Endothelial cell of umbilical vein (primary cell): ENCODE measurements around the gene DIDO1. TPM values are rescaled to one million over a fixed set of nuclear protein-coding genes. Genes with fewer than 3 reads are reported as not detected.
A peak's percentile ranks its signal among the peaks of the same experiment; 100 is the strongest.

Experiments used
- BruUV-seq: library from RNA; stranded (reverse); fragments of 400-500 nt; replicated peaks from 2 replicates; lab custom pipeline; 2021; lab: Mats Ljungman, UMichigan
- CTCF ChIA-PET: fragments of 300-600, 350-600 bp; sonication (Branson Sonifier 250); formaldehyde crosslinking; loops from one replicate; lab custom pipeline; 2021; ENCODE audit warnings: antibody characterized with exemption, inconsistent platforms; lab: Charles Lee
- POLR2A ChIA-PET: fragments of 300-600, 350-600 bp; sonication (Branson Sonifier 250); formaldehyde crosslinking; loops from one replicate; lab custom pipeline; 2021; ENCODE audit warnings: antibody characterized with exemption, inconsistent platforms; lab: Charles Lee
- DNase-seq: peaks from one replicate; pipeline ENCODE4 v3.0.0-alpha.2; 2011; ENCODE audit warnings: low read depth, low spot score
- FAIRE-seq: peaks from 2 replicates; lab custom pipeline; 2011; peaks lifted over from hg19 to GRCh38; lab: Jason Lieb, UNC
- H2AFZ ChIP-seq: 2 replicates; pipeline ENCODE4 v1.6.0; 2012; ENCODE audit warnings: low read depth, low read length, control low read depth, inconsistent platforms
- H3K27ac ChIP-seq: 2 replicates; pipeline ENCODE4 v1.5.1; 2011; ENCODE audit warnings: low read depth, mild to moderate bottlenecking, control low read depth, low read length, moderate library complexity; ENCODE audit not compliant: insufficient read depth
- H3K27me3 ChIP-seq, 2 experiments: 2 replicates each; pipeline versions ENCODE4 v1.6.0 to v1.6.1; 2011; ENCODE audit warnings: low read length in 2 of 2, mixed read lengths in 1 of 2; ENCODE audit not compliant: control insufficient read depth in 2 of 2, insufficient read depth in 2 of 2
- H3K36me3 ChIP-seq, 2 experiments: 2 replicates in 1 of 2; 3 replicates in 1 of 2; pipeline ENCODE4 v1.5.1; 2011; ENCODE audit warnings: low read length in 2 of 2, mild to moderate bottlenecking in 1 of 2, moderate library complexity in 1 of 2; ENCODE audit not compliant: control insufficient read depth in 2 of 2, insufficient read depth in 2 of 2; ENCODE audit errors: extremely low read depth in 1 of 2
- H3K4me1 ChIP-seq: 3 replicates; pipeline ENCODE4 v1.5.1; 2011; ENCODE audit warnings: mild to moderate bottlenecking, low read length; ENCODE audit not compliant: control insufficient read depth, insufficient read depth; ENCODE audit errors: extremely low read depth
- H3K4me2 ChIP-seq: 2 replicates; pipeline ENCODE4 v1.6.1; 2011; ENCODE audit warnings: low read length, control low read depth, mixed read lengths; ENCODE audit not compliant: insufficient read depth
- H3K4me3 ChIP-seq, 3 experiments: fragments of 200-600 bp in 1 of 3; sonication (generic), shearing (Covaris generic) in 1 of 3; replicated peaks in 1 of 3; 2 replicates each; pipeline ENCODE4 v1.5.1; 2011 to 2016; ENCODE audit warnings: control low read depth in 3 of 3, low read length in 3 of 3, mild to moderate bottlenecking in 2 of 3, inconsistent platforms in 1 of 3, low read depth in 1 of 3, moderate library complexity in 1 of 3; ENCODE audit not compliant: insufficient read depth in 1 of 3
- H3K79me2 ChIP-seq: 2 replicates; pipeline ENCODE4 v1.6.0; 2012; ENCODE audit warnings: low read length, inconsistent platforms; ENCODE audit not compliant: control insufficient read depth, insufficient read depth
- H3K9ac ChIP-seq: replicated peaks from 2 replicates; pipeline ENCODE3; 2011; ENCODE audit warnings: low read length, control low read depth; ENCODE audit not compliant: insufficient read depth; ENCODE audit errors: extremely low read depth
- H3K9me1 ChIP-seq: replicated peaks from 3 replicates; pipeline ENCODE4 v1.6.0; 2011; ENCODE audit warnings: mild to moderate bottlenecking, low read length; ENCODE audit not compliant: control insufficient read depth, insufficient read depth; ENCODE audit errors: extremely low read depth
- H3K9me3 ChIP-seq: replicated peaks from 2 replicates; pipeline ENCODE4 v1.5.1; 2012; ENCODE audit warnings: low read length, inconsistent platforms; ENCODE audit not compliant: control insufficient read depth, insufficient read depth
- H4K20me1 ChIP-seq: replicated peaks from 2 replicates; pipeline ENCODE3; 2011; ENCODE audit warnings: mild to moderate bottlenecking, low read length; ENCODE audit not compliant: control insufficient read depth, insufficient read depth; ENCODE audit errors: extremely low read depth
- EZH2 ChIP-seq: IDR thresholded peaks from 2 replicates; pipeline ENCODE4 v1.6.1; 2012; ENCODE audit warnings: borderline replicate concordance, low read depth, mild to moderate bottlenecking, moderate library complexity, low read length, inconsistent platforms; ENCODE audit not compliant: severe bottlenecking
- FOS ChIP-seq: IDR thresholded peaks from 2 replicates; pipeline ENCODE4 v1.6.1; 2011; ENCODE audit warnings: mild to moderate bottlenecking, low read length, moderate library complexity, borderline replicate concordance; ENCODE audit not compliant: insufficient read depth
- GATA2 ChIP-seq: IDR thresholded peaks from 2 replicates; pipeline ENCODE4 v1.7.0; 2011; ENCODE audit warnings: low read depth, mild to moderate bottlenecking, moderate library complexity, mixed read lengths, low read length; ENCODE audit not compliant: insufficient read length, insufficient read depth
- JUN ChIP-seq: IDR thresholded peaks from 2 replicates; pipeline ENCODE4 v1.6.1; 2011; ENCODE audit warnings: borderline replicate concordance, low read depth; ENCODE audit not compliant: insufficient read length, insufficient read depth
- MYC ChIP-seq: IDR thresholded peaks from one replicate; pipeline ENCODE4 v1.6.1; 2011; ENCODE audit warnings: mild to moderate bottlenecking, low read depth, low read length
- POLR2A ChIP-seq: IDR thresholded peaks from 2 replicates; pipeline ENCODE4 v1.6.1; 2012; ENCODE audit warnings: low read depth, mild to moderate bottlenecking, control low read depth, low read length
- POLR2AphosphoS5 ChIP-seq: IDR thresholded peaks from 2 replicates; pipeline ENCODE4 v1.6.1; 2012; ENCODE audit warnings: low read depth, mild to moderate bottlenecking, control low read depth, low read length, moderate library complexity; ENCODE audit not compliant: insufficient read depth
- dilution Hi-C: fragments of 300-500 bp; cut with MboI; formaldehyde crosslinking; loops from one replicate; pipeline ENCODE4 v1.15.0; 2019; ENCODE audit warnings: low sequenced_read_pairs; ENCODE audit not compliant: extremely low pct_ligation_motif_present
- intact Hi-C: fragments of 100-400 bp; cut with micrococcal nuclease; formaldehyde crosslinking; loops from one replicate; pipeline ENCODE4 v1.10.0; 2022
- polyA plus RNA-seq, 4 experiments: library from polyadenylated mRNA; depleted of rRNA in 3 of 4; stranded (reverse) in 3 of 4; unstranded in 1 of 4; fragments of >200 nt; gene quantifications; 2 replicates each; pipeline versions ENCODE4 v1.2.1 to v1.2.3, GENCODE V29; 2011 to 2012; ENCODE audit warnings: missing spikeins in 1 of 4
- total RNA-seq: library from RNA; stranded (reverse); gene quantifications from 2 replicates; pipeline ENCODE4 v1.2.3, GENCODE V29; 2021
- TF ChIP-seq, protein P1 (sequence below): IDR thresholded peaks from 2 replicates; pipeline ENCODE4 v1.6.1; 2011; ENCODE audit not compliant: insufficient read depth, insufficient read length
- TF ChIP-seq, protein P2 (sequence below), 2 donors: IDR thresholded peaks; 1 replicate in 1 of 2; 2 replicates in 1 of 2; pipeline ENCODE4 v1.5.1; 2011; ENCODE audit warnings: low read length in 2 of 2, mild to moderate bottlenecking in 2 of 2, moderate library complexity in 2 of 2, control low read depth in 1 of 2, inconsistent platforms in 1 of 2, low read depth in 1 of 2; ENCODE audit not compliant: insufficient read depth in 1 of 2; ENCODE audit errors: extremely low read depth in 1 of 2

DIDO1 gene
- total and polyA plus RNA-seq, 2 donors (not counting 3 experiments of a cell fraction or from before 2014, with no cell fraction given), result 22.1 to 51.2 TPM

DNA sequence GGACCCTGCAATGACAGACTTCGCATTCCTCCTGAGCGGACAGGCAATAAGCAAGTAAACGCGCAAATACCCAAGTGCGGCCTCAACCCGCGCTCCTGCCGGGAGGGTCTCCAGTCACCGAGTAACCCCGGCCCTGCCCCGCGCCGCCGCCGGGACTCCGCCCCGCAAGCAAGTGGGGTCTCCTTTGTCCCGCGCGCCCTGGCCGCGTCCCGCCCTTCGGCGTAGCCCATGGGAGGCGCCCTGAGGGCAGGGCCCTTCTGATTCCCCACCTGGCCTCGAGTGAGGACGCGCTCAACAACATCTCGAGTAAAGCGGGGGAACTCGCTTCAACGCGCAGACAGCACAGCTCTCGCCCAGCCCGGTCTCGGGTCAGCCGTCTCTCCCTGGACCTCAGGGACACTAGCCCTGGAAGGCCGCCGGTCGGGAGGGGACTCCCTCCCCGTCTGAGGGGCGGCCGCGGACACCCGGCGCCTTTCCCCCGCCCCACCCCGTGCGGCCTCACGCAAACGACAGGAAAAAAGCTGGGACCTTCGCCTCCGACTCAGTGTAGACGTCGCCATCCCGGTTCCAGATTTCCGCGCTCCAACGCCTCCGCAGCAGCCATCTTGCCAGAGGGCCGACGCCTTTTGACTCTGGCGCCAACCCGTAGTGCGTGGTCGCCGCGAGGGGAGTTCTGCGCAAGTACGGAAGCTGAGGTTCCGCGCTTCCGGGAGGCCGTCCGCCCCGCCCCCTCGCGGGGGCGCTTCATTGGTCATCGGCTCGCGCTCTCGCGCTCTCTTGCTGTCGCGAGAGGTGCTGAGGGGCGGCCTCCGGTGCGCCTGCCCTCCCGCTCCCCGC is 11.2 kb upstream of the DIDO1 start:
- H3K27ac ChIP-seq, result peak overlapping the region; percentile 65
- TF ChIP-seq, protein P1, sequence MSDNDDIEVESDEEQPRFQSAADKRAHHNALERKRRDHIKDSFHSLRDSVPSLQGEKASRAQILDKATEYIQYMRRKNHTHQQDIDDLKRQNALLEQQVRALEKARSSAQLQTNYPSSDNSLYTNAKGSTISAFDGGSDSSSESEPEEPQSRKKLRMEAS, result peak; percentile 86
- TF ChIP-seq GATA2, result no peak
- peak; percentile 95 for TF ChIP-seq MYC
- TF ChIP-seq POLR2AphosphoS5, result peak; percentile 88
- no peak for TF ChIP-seq EZH2
- TF ChIP-seq POLR2A, result peak; percentile 82
- TF ChIP-seq, protein P2, sequence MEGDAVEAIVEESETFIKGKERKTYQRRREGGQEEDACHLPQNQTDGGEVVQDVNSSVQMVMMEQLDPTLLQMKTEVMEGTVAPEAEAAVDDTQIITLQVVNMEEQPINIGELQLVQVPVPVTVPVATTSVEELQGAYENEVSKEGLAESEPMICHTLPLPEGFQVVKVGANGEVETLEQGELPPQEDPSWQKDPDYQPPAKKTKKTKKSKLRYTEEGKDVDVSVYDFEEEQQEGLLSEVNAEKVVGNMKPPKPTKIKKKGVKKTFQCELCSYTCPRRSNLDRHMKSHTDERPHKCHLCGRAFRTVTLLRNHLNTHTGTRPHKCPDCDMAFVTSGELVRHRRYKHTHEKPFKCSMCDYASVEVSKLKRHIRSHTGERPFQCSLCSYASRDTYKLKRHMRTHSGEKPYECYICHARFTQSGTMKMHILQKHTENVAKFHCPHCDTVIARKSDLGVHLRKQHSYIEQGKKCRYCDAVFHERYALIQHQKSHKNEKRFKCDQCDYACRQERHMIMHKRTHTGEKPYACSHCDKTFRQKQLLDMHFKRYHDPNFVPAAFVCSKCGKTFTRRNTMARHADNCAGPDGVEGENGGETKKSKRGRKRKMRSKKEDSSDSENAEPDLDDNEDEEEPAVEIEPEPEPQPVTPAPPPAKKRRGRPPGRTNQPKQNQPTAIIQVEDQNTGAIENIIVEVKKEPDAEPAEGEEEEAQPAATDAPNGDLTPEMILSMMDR (IDR thresholded peaks at IDR 0.05; ENCODE audit: extremely low read depth in 1 of 2, insufficient read depth in 1 of 2, low read depth in 1 of 2, low read length in 2 of 2), result no peak
- TF ChIP-seq JUN, result no peak
- TF ChIP-seq FOS, result no peak
- POLR2A ChIA-PET, result no interaction called here
- peaks cover 2 to 8% of the 10 kb centered on the region in 2 experiments for H3K36me3 ChIP-seq
- FAIRE-seq, result peak; percentile 84
- intact Hi-C loops, result loop anchor here (1.0 kb wide), 2 partner anchors 8 to 15 kb away; partner anchors contain the start of gene SLC17A9
- CTCF ChIA-PET, result interaction anchor here (1.0 to 2.4 kb wide), 11 partner anchors 10 to 72 kb away, joined by 3 to 9 read pairs (median 5); partner anchors contain the start of genes DIDO1 and SLC17A9
- dilution Hi-C loops, result no loop called here
- no peaks in the 10 kb centered on the region for H3K9me3 ChIP-seq
- no peaks in the 10 kb centered on the region for H3K27me3 ChIP-seq
- peak overlapping the region; percentile 98 for H3K4me2 ChIP-seq
- H3K9me1 ChIP-seq, result no peaks in the 10 kb centered on the region
- peaks cover 85% of the 10 kb centered on the region for H3K79me2 ChIP-seq
- peak; percentile 95 for DNase-seq
- peak overlapping the region; percentile 97 to 99 (median 98) for H3K4me3 ChIP-seq
- peak overlapping the region; percentile 19 for H2AFZ ChIP-seq
- BruUV-seq, result no TSS peak
- no peaks in the 10 kb centered on the region for H4K20me1 ChIP-seq
- H3K9ac ChIP-seq, result peak overlapping the region; percentile 92
- peaks cover 6% of the 10 kb centered on the region for H3K4me1 ChIP-seq
